Pancreas (tissue), 10 donors: ENCODE results near the gene SLC19A1. TPM values are rescaled to one million over a fixed set of nuclear protein-coding genes. Genes with fewer than 3 reads are reported as not detected.

Experiments
- ATAC-seq, 4 donors: fragments of 200-7000 bp; cut with Tn5 transposase; one replicate each; pipeline versions ENCODE4 v1.8.0 to v1.9.1; 2020; ENCODE audit warnings: mild to moderate bottlenecking in 4 of 4, moderate library complexity in 4 of 4
- DNase-seq, 6 donors: peaks; one replicate each; pipeline ENCODE4 v3.0.0-alpha.2; 2020
- FAIRE-seq: peaks from 2 replicates; lab custom pipeline; 2012; peaks lifted over from hg19 to GRCh38; lab: Jason Lieb, UNC
- H3K27ac ChIP-seq, 4 donors: fragments of 200-600 bp; sonication (generic); 1 replicate in 3 of 4; 2 replicates in 1 of 4; pipeline versions ENCODE4 v1.5.0 to v1.8.0; 2020
- H3K27me3 ChIP-seq, 4 donors: fragments of 200-600 bp; one replicate each; pipeline ENCODE4 v1.8.0; 2021
- H3K36me3 ChIP-seq, 3 donors: fragments of 200-600 bp; sonication (generic) in 1 of 3; one replicate each; pipeline versions ENCODE4 v1.5.0 to v1.8.0; 2020 to 2021
- H3K4me1 ChIP-seq, 3 donors: fragments of 200-600 bp; one replicate each; pipeline ENCODE4 v1.8.0; 2021
- H3K4me3 ChIP-seq, 4 donors: fragments of 200-600 bp; sonication (generic) in 2 of 4; one replicate each; pipeline versions ENCODE4 v1.5.0 to v1.8.0; 2020 to 2021
- H3K9me3 ChIP-seq, 4 donors: fragments of 200-600 bp; one replicate each; pipeline ENCODE4 v1.8.0; 2021
- WGBS, 2 donors: extraction: QIAGEN DNeasy Blood & Tissue Kit; methylation state at CpG; one replicate each; pipeline ENCODE4 v1.1.7; 2013; 5-methylcytosine and 5-hydroxymethylcytosine counted together
- intact Hi-C, 3 donors: fragments of 100-400 bp; cut with DNase I; formaldehyde crosslinking; loops; one replicate each; pipeline versions ENCODE4 v1.11.1 to v1.14.2; 2022
- polyA plus RNA-seq, 2 donors: library from polyadenylated mRNA; stranded (reverse); fragments of 200-250 nt; gene quantifications; one replicate each; pipeline ENCODE4 v1.2.3, GENCODE V29; 2013
- total RNA-seq, 6 donors: library from RNA; stranded (reverse); fragmentation: NEBNext Ultra II Directional in 4 of 6; extraction: Animal tissue kit (Norgen Biotek cat#: 25700) in 4 of 6; gene quantifications; one replicate each; pipeline versions ENCODE4 v1.2.1 to v1.2.4, GENCODE V29; 2021 to 2023
- TF ChIP-seq, protein P1 (sequence below), 4 donors: fragments of 200-600 bp; sonication (generic) in 3 of 4; IDR thresholded peaks; one replicate each; pipeline versions ENCODE4 v1.5.0 to v1.8.0; 2021; ENCODE audit warnings: antibody characterized with exemption in 4 of 4
- donor health status: healthy with polysubstance abuse.
- donor health status: DM: no; HTN: no; CAD: no; lungs with moderate emphysema.
- donor health status: DM: no; HTN: no; CAD: no.
- donor health status: control.
- donor health status: control.
- donor health status: Bipolar disorder and iron deficiency.
- donor health status: DM: yes; HTN: yes; CAD: no.
- donor health status: DM: no; HTN: no; CAD: no.
- donor health status: DM: no; HTN: no; CAD: no.
- donor health status: DM: yes; HTN: yes; CAD: no.

Gene SLC19A1
- total and polyA plus RNA-seq, 8 donors, result 4.4 to 11.2 (median 5.4) TPM

DNA sequence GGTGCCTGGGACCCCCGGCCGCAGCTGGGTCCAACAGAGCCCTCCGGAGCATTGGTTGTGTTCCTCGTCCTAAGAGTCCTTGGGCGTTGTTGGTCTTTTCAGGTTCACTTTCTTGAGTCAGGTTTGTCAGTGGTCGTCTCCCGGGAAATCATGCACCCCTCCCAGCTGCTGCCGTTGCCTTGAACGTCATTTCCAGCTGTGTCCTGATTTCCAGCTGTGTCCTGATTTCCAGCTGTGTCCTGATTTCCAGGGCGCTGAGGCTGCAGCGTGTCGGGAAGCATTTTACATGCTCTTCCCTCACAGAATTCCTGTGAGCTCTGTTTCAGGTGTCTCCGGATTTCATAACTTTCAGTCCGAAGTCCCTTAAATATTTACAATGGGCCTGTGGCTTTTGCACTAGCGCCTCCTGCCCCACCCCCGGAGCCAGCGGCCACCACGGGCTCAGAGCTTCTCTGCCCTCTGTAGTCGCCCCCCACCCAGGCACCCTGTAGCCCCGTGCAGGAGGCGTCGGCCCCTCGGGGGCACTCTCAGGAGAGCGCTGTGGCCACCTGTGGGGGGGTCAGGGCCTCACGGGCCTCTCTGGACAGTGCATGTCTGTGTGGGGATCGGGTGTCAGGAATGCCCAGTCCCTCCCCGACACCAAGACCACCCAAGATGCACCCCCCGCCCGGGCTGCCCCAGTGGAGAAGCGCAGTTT is 70.6 kb downstream of the SLC19A1 start:
- H3K36me3 ChIP-seq, result peaks cover 0 to 19% (median 0%) of the 10 kb centered on the region in 3 donors
- H3K27me3 ChIP-seq, result no peaks in the 10 kb centered on the region
- ATAC-seq (peak in 3 of 4 donors; percentile 8 to 10 (median 9)), DNase-seq (peak in 2 of 6 donors; percentile 17 to 46), FAIRE-seq (no peak)
- TF ChIP-seq, protein P1, sequence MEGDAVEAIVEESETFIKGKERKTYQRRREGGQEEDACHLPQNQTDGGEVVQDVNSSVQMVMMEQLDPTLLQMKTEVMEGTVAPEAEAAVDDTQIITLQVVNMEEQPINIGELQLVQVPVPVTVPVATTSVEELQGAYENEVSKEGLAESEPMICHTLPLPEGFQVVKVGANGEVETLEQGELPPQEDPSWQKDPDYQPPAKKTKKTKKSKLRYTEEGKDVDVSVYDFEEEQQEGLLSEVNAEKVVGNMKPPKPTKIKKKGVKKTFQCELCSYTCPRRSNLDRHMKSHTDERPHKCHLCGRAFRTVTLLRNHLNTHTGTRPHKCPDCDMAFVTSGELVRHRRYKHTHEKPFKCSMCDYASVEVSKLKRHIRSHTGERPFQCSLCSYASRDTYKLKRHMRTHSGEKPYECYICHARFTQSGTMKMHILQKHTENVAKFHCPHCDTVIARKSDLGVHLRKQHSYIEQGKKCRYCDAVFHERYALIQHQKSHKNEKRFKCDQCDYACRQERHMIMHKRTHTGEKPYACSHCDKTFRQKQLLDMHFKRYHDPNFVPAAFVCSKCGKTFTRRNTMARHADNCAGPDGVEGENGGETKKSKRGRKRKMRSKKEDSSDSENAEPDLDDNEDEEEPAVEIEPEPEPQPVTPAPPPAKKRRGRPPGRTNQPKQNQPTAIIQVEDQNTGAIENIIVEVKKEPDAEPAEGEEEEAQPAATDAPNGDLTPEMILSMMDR (IDR thresholded peaks at IDR 0.05), result no peak
- H3K4me3 ChIP-seq, result no peak overlapping the region
- peak overlapping the region in 3 of 4 donors; percentile 16 to 50 (median 41) for H3K27ac ChIP-seq
- intact Hi-C loops, result loop anchor here in 1 of 3 donors (10.0 kb wide), 1 partner anchor 353 kb away; no protein-coding TSS in a partner anchor
- WGBS, 2 donors, result 43% methylated on average over 30 of the region's 30 CpGs
- H3K4me1 ChIP-seq, result peaks cover 4 to 17% (median 7%) of the 10 kb centered on the region in 3 donors
- H3K9me3 ChIP-seq, result no peaks in the 10 kb centered on the region

DNA sequence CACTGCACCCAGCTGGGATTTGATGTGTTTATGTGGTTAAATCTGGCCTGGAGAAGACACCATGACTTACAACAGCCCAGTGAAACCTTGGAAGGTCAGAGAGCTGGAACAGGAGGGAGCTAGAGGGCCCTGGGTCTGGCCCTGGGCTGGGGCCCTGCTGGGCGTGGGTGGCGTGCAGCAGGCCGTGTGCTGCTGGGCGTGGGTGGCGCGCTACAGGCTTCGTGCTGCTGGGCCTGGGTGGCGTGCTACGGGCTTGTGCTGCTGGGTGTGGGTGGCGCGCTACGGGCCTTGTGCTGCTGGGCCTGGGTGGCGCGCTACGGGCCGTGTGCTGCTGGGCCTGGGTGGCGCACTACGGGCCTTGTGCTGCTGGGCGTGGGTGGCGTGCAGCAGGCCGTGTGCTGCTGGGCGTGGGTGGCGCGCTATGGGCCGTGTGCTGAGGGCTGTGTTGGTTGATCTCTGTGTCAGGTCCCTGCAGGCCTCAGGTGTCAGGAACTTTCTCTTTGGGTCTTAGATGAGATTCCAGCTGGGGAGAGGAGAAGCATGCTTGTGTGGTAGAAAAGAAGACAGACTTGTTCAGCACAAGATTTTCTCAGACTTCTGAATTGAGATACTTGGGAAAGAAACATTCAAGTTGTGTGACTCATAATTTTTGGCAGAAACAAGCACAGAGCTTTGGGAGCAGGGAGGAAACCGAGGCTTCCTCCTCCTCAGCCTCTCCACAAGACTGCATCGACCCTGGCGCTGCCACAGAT is 71.3 kb downstream of the SLC19A1 start:
- 78 to 84% methylated on average over 26 to 28 of the region's 28 CpGs for WGBS, 2 donors
- Histone ChIP-seq H3K36me3 (peaks cover 0 to 16% (median 0%) of the 10 kb centered on the region in 3 donors), H3K27me3 (no peaks in the 10 kb centered on the region), H3K4me1 (peaks cover 4 to 17% (median 7%) of the 10 kb centered on the region in 3 donors), H3K9me3 (no peaks in the 10 kb centered on the region), H3K4me3 (no peak overlapping the region), H3K27ac (peak overlapping the region; percentile 17 to 50 (median 40))
- peak in 3 of 4 donors; percentile 29 to 43 (median 29) for ATAC-seq
- TF ChIP-seq, protein P1 (IDR thresholded peaks at IDR 0.05), result no peak
- peak in 2 of 6 donors; percentile 14 to 32 for DNase-seq
- intact Hi-C loops, result loop anchor here in 1 of 3 donors (10.0 kb wide), 1 partner anchor 354 kb away; no protein-coding TSS in a partner anchor
- no peak for FAIRE-seq

DNA sequence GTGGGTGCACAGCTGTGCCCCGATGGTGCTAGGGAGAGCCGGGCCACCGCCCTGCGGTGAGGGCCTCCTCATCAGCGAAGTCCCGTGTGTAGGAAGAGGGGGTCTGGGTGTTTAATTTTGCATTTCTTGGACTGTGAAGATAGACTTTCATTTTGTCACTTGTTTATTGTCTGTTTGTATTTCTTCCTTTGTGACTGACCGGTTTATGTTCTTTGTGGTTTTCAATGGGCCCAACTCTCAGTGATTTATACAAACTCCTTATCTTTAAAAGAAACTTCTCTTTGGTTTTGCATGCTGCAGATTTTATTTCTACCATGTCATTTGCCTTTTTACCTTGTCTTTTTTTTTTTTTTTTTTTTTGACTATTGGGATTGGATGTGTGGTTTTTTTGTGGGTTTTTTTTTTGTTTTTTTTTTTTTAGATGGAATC is 72.1 kb downstream of the SLC19A1 start:
- TF ChIP-seq, protein P1 (IDR thresholded peaks at IDR 0.05), result no peak
- peaks cover 0 to 7% (median 0%) of the 10 kb centered on the region in 3 donors for H3K36me3 ChIP-seq
- no peak overlapping the region for H3K4me3 ChIP-seq
- intact Hi-C loops, result loop anchor here in 1 of 3 donors (10.0 kb wide), 1 partner anchor 355 kb away; no protein-coding TSS in a partner anchor
- H3K27me3 ChIP-seq, result no peaks in the 10 kb centered on the region
- peaks cover 4 to 17% (median 7%) of the 10 kb centered on the region in 3 donors for H3K4me1 ChIP-seq
- DNase-seq (peak in 2 of 6 donors; percentile 13 to 28), FAIRE-seq (no peak), ATAC-seq (peak in 1 of 4 donors; percentile 2)
- peak overlapping the region in 3 of 4 donors; percentile 23 to 60 (median 38) for H3K27ac ChIP-seq
- 67 to 70% methylated on average over 7 of the region's 7 CpGs for WGBS, 2 donors
- H3K9me3 ChIP-seq, result no peaks in the 10 kb centered on the region

- intact Hi-C loops, result loop anchor here in 1 of 3 donors (10.0 kb wide), 1 partner anchor 355 kb away; no protein-coding TSS in a partner anchor
Observed at GRCh38 chr21:45469273-45470086, 72.8 kb downstream of the SLC19A1 start.

More at GRCh38 chr21:45469273-45470086, 72.8 kb downstream of the SLC19A1 start:
- Histone ChIP-seq H3K4me1 (peaks cover 4 to 17% (median 7%) of the 10 kb centered on the region in 3 donors), H3K9me3 (no peaks in the 10 kb centered on the region), H3K36me3 (peaks cover 0 to 1% (median 0%) of the 10 kb centered on the region in 3 donors), H3K27ac (peak overlapping the region in 3 of 4 donors; percentile 23 to 60 (median 33)), H3K4me3 (no peak overlapping the region), H3K27me3 (no peaks in the 10 kb centered on the region)
- TF ChIP-seq, protein P1 (IDR thresholded peaks at IDR 0.05), result no peak
- FAIRE-seq (no peak), ATAC-seq (peak in 3 of 4 donors; percentile 38 to 67 (median 55)), DNase-seq (peak in 4 of 6 donors; percentile 35 to 57 (median 46))
- WGBS, 2 donors, result 48 to 51% methylated on average over 23 to 24 of the region's 24 CpGs
